ENCODE data around the gene MAP3K19.
"Not testable (repeated sequence)": the region's sequence is repeated elsewhere in the genome, so short reads cannot be mapped to it uniquely, and the experiment has no call there.

MAP3K19 gene

DNA sequence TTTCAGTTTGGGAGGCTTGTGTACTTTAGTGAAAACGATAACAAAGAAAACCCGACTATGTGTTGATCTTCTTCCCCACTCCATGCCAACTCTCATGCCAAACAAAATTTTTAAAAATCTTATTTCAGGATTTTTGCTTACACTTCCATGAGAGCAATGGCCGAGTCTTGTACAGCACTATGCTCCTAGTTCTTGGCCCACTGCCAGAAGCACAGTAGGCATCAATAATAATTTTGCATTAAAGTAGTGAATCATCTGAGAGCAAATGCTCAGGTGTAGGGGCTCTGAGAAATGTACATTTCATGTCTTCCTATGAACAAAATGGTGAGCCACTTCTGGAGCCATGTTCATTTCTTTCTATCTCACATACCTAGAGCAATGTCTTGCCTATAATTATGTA lies 62.2 kb downstream of the MAP3K19 start:
- H3K27ac ChIP-seq = no peak overlapping the region
- no peak for TF ChIP-seq ZFX (IDR thresholded peaks at IDR 0.05; ENCODE audit: borderline replicate concordance)
- TF ChIP-seq, protein P1, sequence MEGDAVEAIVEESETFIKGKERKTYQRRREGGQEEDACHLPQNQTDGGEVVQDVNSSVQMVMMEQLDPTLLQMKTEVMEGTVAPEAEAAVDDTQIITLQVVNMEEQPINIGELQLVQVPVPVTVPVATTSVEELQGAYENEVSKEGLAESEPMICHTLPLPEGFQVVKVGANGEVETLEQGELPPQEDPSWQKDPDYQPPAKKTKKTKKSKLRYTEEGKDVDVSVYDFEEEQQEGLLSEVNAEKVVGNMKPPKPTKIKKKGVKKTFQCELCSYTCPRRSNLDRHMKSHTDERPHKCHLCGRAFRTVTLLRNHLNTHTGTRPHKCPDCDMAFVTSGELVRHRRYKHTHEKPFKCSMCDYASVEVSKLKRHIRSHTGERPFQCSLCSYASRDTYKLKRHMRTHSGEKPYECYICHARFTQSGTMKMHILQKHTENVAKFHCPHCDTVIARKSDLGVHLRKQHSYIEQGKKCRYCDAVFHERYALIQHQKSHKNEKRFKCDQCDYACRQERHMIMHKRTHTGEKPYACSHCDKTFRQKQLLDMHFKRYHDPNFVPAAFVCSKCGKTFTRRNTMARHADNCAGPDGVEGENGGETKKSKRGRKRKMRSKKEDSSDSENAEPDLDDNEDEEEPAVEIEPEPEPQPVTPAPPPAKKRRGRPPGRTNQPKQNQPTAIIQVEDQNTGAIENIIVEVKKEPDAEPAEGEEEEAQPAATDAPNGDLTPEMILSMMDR (IDR thresholded peaks at IDR 0.05) = no peak

DNA sequence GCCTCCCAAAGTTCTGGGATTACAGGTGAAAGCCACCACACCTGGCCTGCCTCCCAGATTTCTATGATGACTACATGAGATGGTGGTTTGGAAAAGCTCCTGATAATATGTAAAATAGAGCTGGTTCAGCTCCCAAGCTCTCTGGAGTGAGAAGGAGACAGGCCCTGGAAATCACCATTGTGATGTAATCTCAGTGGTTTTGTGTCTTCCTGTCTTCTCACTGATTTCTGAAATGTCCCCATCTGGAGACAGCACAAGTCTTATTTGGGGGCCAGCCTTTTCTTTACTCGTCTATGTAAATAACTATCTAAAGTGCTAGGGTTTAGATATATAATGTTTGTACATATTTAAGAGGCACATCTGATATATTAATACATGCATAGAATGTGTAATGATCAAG lies 64.6 kb downstream of the MAP3K19 start:
- H3K27ac ChIP-seq = no peak overlapping the region
- TF ChIP-seq ZFX (IDR thresholded peaks at IDR 0.05; ENCODE audit: borderline replicate concordance) = no peak
- TF ChIP-seq, protein P1 (IDR thresholded peaks at IDR 0.05) = no peak

GRCh38 chr2:134980639-134981038 lies 66.6 kb downstream of the MAP3K19 start:
- H3K27ac ChIP-seq = no peak overlapping the region
- TF ChIP-seq, protein P1 (IDR thresholded peaks at IDR 0.05) = no peak
- TF ChIP-seq ZFX (IDR thresholded peaks at IDR 0.05; ENCODE audit: borderline replicate concordance) = no peak

DNA sequence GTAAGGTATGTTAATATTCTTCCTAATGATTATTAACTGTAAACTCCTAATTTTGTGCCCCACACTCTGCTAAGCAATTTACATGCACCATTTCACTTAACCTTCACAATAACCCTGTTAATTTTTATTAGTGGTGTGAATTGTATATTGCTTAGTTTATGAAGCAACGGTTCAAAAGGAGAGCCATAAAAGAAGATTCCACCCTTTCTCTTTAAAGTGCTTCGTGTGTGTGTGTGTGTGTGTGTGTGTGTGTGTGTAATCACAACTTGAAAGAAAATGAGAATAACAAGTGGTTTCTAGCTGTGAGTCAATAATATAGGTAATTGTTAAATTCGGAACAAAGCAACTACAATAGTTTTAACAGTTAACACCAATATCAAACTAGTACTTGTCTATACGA lies 68.0 kb downstream of the MAP3K19 start:
- TF ChIP-seq ZFX (IDR thresholded peaks at IDR 0.05; ENCODE audit: borderline replicate concordance) = no peak
- TF ChIP-seq, protein P1 (IDR thresholded peaks at IDR 0.05) = no peak
- H3K27ac ChIP-seq = no peak overlapping the region

DNA sequence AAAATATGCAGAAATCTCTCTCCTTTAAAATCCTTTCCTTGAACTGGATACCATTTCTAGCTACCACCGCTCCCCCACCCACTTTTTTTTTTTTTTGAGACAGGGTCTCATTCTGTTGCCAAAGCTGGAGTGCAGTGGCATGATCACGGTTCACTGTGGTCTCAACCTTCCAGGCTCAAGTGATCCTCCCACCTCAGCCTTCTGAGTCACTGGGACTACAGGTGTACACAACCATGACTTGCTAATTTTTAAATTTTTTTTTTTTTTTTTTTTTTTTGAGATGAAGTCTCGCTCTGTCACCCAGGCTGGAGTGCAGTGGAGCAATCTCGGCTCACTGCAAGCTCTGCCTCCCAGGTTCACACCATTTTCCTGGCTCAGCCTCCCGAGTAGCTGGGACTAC lies 70.1 kb downstream of the MAP3K19 start:
- H3K27ac ChIP-seq = not testable (repeated sequence)

DNA sequence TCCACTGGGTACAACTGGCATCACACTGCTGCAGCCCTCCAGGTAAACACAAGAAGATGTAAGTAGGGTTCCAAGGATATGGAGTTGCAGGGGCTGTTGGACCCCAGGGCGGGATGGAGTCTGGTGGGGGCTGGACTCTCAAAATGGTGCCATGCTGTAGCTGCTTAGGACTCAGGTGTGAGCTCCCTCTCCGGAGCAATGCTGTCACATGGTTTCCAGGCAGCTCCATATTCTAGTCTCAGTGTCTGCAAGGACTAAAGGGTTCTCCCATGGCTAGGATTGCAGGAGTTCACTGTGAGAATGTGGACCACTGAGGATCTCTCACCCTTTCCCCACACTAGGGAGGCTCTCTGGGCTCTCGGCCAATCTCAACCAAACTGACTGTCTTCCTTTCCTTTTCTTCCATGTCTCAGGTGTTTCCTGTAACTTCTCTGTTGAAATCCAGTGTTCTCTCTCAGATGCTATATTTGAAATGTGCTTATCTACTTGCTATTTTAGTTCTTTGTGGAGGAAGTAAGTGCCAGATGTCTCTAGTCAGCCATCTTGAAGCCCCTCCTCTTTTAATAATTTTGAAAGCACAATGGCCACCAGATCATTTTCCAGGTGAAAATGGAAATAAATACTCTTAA lies 71.1 kb downstream of the MAP3K19 start:
- TF ChIP-seq, protein P1 (IDR thresholded peaks at IDR 0.05) = no peak
- no peak for TF ChIP-seq ZFX (IDR thresholded peaks at IDR 0.05; ENCODE audit: borderline replicate concordance)
- no peak overlapping the region for H3K27ac ChIP-seq

DNA sequence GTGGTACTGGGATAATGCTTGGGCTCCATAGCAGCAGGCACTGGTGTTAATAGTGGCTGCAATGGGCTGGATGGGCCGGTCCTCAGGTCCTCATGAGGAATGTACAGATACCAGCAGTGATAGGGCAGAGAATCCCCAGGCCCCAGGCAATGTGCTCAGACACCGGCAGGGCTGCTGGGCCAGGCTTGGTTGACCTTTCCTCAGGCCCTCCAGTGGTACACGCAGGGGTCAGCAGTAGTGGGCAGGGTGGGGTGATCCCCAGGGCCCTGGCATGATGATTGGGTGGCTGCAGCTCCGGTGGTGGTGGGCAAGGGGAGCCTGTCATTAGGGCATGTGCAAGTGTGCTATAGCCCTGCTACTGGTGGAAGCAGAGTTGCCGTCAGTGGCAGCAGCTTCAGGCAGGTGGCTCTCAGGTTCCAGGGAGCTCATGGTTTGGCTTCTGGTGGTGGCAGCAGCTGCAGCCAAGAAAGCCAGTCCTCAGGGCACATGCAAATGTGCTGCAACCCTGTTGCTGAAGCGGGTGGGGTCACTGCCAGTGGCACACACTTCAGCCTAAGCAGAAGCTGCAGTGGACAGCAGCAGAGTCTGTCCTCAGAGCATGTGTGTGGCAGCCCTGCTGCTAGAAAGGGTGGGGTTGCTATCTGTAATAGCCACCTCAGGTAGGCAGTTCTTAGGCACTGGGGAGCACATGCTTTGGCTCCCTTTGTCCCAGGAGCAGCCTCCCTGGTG lies 71.8 kb downstream of the MAP3K19 start:
- H3K27ac ChIP-seq = no peak overlapping the region

More for the DNA sequence above, 71.8 kb downstream of the MAP3K19 start:
- TF ChIP-seq ZFX (IDR thresholded peaks at IDR 0.05; ENCODE audit: borderline replicate concordance) = no peak
- TF ChIP-seq, protein P1 (IDR thresholded peaks at IDR 0.05) = no peak

Measured in 22Rv1 (cell line).